ENCODE data around the gene PRMT5. TPM values are rescaled to one million over a fixed set of nuclear protein-coding genes. Genes with fewer than 3 reads are reported as not detected.

The PRMT5 gene
- total RNA-seq, 1 donor from 2014 or later: 180 TPM

GRCh38 chr14:22875748-22876319, 53.3 kb downstream of the PRMT5 start:
- Mint-ChIP-seq H3K27me3 (ENCODE audit: insufficient read depth) (no peaks in the 10 kb centered on the region), H3K4me3 (no peak overlapping the region), H3K36me3 (ENCODE audit: low read depth) (peaks cover 41% of the 10 kb centered on the region), H3K4me1 (ENCODE audit: low read depth) (peaks cover 22% of the 10 kb centered on the region), H3K9me3 (no peaks in the 10 kb centered on the region), H3K27ac (no peak overlapping the region)
- DNase-seq (ENCODE audit: low spot score): no peak
- intact Hi-C loops (cut with micrococcal nuclease): no loop called here

- Mint-ChIP-seq H3K9me3 (no peaks in the 10 kb centered on the region), H3K4me3 (no peak overlapping the region), H3K4me1 (ENCODE audit: low read depth) (peaks cover 27% of the 10 kb centered on the region), H3K27me3 (ENCODE audit: insufficient read depth) (no peaks in the 10 kb centered on the region), H3K36me3 (ENCODE audit: low read depth) (peaks cover 42% of the 10 kb centered on the region), H3K27ac (no peak overlapping the region)
- no peak for DNase-seq (ENCODE audit: low spot score)
- intact Hi-C loops (cut with micrococcal nuclease): no loop called here
These were observed 54.0 kb downstream of the PRMT5 start for GRCh38 chr14:22875003-22875747.

- Mint-ChIP-seq H3K4me1 (ENCODE audit: low read depth) (peaks cover 22% of the 10 kb centered on the region), H3K27me3 (ENCODE audit: insufficient read depth) (no peaks in the 10 kb centered on the region), H3K27ac (peak overlapping the region; percentile 80), H3K36me3 (ENCODE audit: low read depth) (peaks cover 29% of the 10 kb centered on the region), H3K4me3 (peak overlapping the region; percentile 87), H3K9me3 (no peaks in the 10 kb centered on the region)
- intact Hi-C loops (cut with micrococcal nuclease): loop anchor here (1.0 to 5.0 kb wide), 4 partner anchors 27 to 956 kb away; partner anchors contain the start of gene PRMT5
- no peak for DNase-seq (ENCODE audit: low spot score)
These were observed 56.2 kb downstream of the PRMT5 start for GRCh38 chr14:22872833-22873520.

- intact Hi-C loops (cut with micrococcal nuclease): loop anchor here (1.0 to 5.0 kb wide), 4 partner anchors 28 to 955 kb away; partner anchors contain the start of gene PRMT5
- Mint-ChIP-seq H3K4me3 (peak overlapping the region; percentile 91), H3K36me3 (ENCODE audit: low read depth) (peaks cover 23% of the 10 kb centered on the region), H3K27me3 (ENCODE audit: insufficient read depth) (no peaks in the 10 kb centered on the region), H3K9me3 (no peaks in the 10 kb centered on the region), H3K27ac (peak overlapping the region; percentile 80), H3K4me1 (ENCODE audit: low read depth) (peaks cover 22% of the 10 kb centered on the region)
- peak; percentile 63 for DNase-seq (ENCODE audit: low spot score)
These were observed 56.9 kb downstream of the PRMT5 start for GRCh38 chr14:22872033-22872832.

- DNase-seq (ENCODE audit: low spot score): peak; percentile 79
- Mint-ChIP-seq H3K36me3 (ENCODE audit: low read depth) (peaks cover 24% of the 10 kb centered on the region), H3K9me3 (no peaks in the 10 kb centered on the region), H3K27me3 (ENCODE audit: insufficient read depth) (no peaks in the 10 kb centered on the region), H3K4me3 (peak within 1 kb of the TSS; percentile 91), H3K4me1 (ENCODE audit: low read depth) (peaks cover 26% of the 10 kb centered on the region), H3K27ac (peak within 1 kb of the TSS; percentile 95)
- intact Hi-C loops (cut with micrococcal nuclease): loop anchor here (1.0 to 5.0 kb wide), 14 partner anchors 13 to 1602 kb away; partner anchors contain the start of genes ABHD4, ACIN1, C14orf119 and DAD1
These were observed 57.7 kb downstream of the PRMT5 start, which contains the start of gene LRP10 for GRCh38 chr14:22871224-22872032. TSS of gene LRP10 (plus strand) at chr14:22871740. CDS start at chr14:22872304, 564 bp downstream.

GRCh38 chr14:22870811-22871223, 58.4 kb downstream of the PRMT5 start:
- no peak for DNase-seq (ENCODE audit: low spot score)
- H3K27me3 Mint-ChIP-seq (ENCODE audit: insufficient read depth): no peaks in the 10 kb centered on the region
- H3K27ac Mint-ChIP-seq: peak overlapping the region; percentile 95
- H3K4me3 Mint-ChIP-seq: peak overlapping the region; percentile 91
- H3K9me3 Mint-ChIP-seq: no peaks in the 10 kb centered on the region
- intact Hi-C loops (cut with micrococcal nuclease): loop anchor here (1.0 to 5.0 kb wide), 11 partner anchors 13 to 1602 kb away; partner anchors contain the start of genes ABHD4, ACIN1, C14orf119 and DAD1
- peaks cover 27% of the 10 kb centered on the region for H3K4me1 Mint-ChIP-seq (ENCODE audit: low read depth)
- peaks cover 18% of the 10 kb centered on the region for H3K36me3 Mint-ChIP-seq (ENCODE audit: low read depth)

Other genes starting within 250 kb of the PRMT5 start
- gene OXA1L, start 162.7 kb downstream of the PRMT5 start, total RNA-seq: 125 and 127 TPM in 2 replicates
- gene SLC7A7, start 113.9 kb downstream of the PRMT5 start, total RNA-seq: 0.61 TPM in 1 of 2 replicates, not detected in the other
- gene MRPL52, start 99.5 kb downstream of the PRMT5 start, total RNA-seq: 187 and 196 TPM in 2 replicates
- gene MMP14, start 92.8 kb downstream of the PRMT5 start, total RNA-seq: 1.5 and 2.6 TPM in 2 replicates
- gene LRP10, start 57.6 kb downstream of the PRMT5 start, total RNA-seq: 44.6 and 46.0 TPM in 2 replicates
- gene REM2, start 46.2 kb downstream of the PRMT5 start, total RNA-seq: 0.39 TPM in 1 of 2 replicates, not detected in the other
- gene RBM23, start 10.2 kb downstream of the PRMT5 start, total RNA-seq: 86.4 and 90.5 TPM in 2 replicates
- 52.4 and 56.4 TPM in 2 replicates for gene HAUS4, start 27.7 kb upstream of the PRMT5 start, total RNA-seq
- 1.8 and 2.7 TPM in 2 replicates for gene AJUBA, start 53.2 kb upstream of the PRMT5 start, total RNA-seq
- gene C14orf93, start 80.8 kb upstream of the PRMT5 start, total RNA-seq: 6.3 and 7.2 TPM in 2 replicates
- 144 and 148 TPM in 2 replicates for gene PSMB5, start 105.5 kb upstream of the PRMT5 start, total RNA-seq
- not detected in 2 replicates for gene PSMB11, start 112.8 kb upstream of the PRMT5 start, total RNA-seq
- 1.0 and 1.2 TPM in 2 replicates for gene CDH24, start 128.1 kb upstream of the PRMT5 start, total RNA-seq
- gene ACIN1, start 165.8 kb upstream of the PRMT5 start, total RNA-seq: 221 and 225 TPM in 2 replicates
- gene C14orf119, start 166.1 kb upstream of the PRMT5 start, total RNA-seq: 49.7 and 55.6 TPM in 2 replicates
- gene CIROP, start 175.6 kb upstream of the PRMT5 start, total RNA-seq: not detected in 2 replicates
- gene CEBPE, start 189.9 kb upstream of the PRMT5 start, total RNA-seq: not detected in 2 replicates